Measurements from ENCODE around the gene RNF144A.

GRCh38 chr2:7060156-7060555 lies 142.9 kb downstream of the RNF144A start:
- no peak for TF ChIP-seq CTCF (IDR thresholded peaks at IDR 0.05)
- no peak for TF ChIP-seq POLR2A (IDR thresholded peaks at IDR 0.05)

Data from tibial nerve (tissue), 3 donors.